GM12872 (cell line): ENCODE results near the gene PDSS1.

ENCODE experiments used
- CTCF ChIP-seq: IDR thresholded peaks from 3 replicates; pipeline ENCODE4 v1.5.1; 2011; ENCODE audit warnings: low read depth, mild to moderate bottlenecking, low read length, moderate library complexity; ENCODE audit not compliant: insufficient read depth

Gene PDSS1, protein sequence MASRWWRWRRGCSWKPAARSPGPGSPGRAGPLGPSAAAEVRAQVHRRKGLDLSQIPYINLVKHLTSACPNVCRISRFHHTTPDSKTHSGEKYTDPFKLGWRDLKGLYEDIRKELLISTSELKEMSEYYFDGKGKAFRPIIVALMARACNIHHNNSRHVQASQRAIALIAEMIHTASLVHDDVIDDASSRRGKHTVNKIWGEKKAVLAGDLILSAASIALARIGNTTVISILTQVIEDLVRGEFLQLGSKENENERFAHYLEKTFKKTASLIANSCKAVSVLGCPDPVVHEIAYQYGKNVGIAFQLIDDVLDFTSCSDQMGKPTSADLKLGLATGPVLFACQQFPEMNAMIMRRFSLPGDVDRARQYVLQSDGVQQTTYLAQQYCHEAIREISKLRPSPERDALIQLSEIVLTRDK

DNA sequence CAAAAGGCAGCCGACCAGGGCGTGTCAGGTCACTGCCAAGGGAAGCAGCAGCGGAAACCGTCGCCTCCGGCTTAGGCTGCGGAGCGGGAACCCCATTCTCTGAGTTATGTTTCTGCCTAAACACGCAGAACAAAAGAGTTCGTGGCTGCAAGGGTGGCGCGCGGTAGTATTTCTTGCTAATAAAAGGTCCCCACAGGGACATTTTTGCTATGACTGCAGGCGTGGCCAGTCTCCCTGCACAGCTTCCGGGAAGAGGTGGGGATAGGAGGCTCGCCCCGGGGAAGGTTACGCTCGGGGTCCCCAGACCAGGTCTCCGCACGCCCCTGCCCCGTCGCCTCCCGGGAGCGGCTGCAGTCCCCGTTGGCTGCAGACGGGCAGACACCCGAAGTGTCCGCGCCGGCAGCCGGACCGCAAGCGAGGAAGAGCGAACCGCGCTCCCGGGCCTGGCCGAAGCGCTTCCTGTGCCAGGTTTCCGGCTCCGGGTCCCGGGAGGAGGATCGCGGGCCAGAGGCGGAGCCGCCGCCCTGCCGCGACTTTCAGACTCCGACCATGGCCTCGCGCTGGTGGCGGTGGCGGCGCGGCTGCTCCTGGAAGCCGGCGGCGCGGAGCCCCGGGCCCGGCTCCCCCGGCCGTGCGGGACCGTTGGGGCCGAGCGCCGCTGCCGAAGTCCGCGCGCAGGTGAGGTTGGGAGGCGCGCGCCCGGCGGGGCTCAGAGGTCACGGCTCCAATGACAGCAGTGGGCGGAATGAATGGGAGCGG is at the start of gene PDSS1:
TSS of gene PDSS1 (plus strand) at position 539 of the 759 bp plus-strand sequence. CDS start at position 550, 11 bp downstream.
- no peak for TF ChIP-seq CTCF

DNA sequence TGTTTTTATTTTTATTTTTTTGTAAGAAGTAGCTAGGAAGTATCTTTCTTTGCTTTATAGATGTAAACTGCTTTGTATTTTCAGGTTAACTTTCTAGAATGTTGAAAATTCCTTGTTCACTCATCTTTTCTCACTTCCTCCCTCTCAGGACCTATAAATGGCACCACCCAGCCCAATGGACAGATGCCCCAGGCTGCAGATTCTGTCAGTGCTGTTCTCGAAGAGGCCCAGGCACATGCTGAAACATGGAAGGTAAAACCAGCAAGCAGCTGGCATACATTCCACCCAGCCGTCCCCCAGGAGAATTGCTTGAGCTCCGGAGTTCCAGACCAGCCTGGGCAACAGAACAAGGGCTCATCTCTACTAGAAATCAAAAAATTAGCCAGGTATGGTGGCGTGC is 47.1 kb upstream of the PDSS1 start:
- TF ChIP-seq CTCF, result no peak

DNA sequence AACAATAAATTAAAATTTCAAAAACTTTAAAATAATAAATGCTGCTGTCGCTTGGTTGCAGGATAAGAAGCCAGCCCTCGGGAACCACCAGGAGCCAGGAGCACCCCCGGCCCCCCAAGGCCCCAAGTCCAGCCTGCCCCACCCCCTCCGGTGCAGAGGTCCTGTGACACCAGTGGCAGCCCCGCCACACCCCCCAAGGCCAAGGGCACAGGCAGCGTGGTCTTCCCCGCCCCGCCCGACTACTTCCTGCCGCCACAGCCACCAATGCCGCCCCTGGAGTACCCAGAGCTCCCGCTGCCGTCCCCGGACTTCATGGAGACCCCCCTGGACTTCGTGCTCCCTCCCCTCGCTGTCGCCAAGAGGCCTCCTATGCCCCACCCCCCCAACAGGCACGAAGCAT is 44.5 kb upstream of the PDSS1 start:
- TF ChIP-seq CTCF, result no peak

- no peak for TF ChIP-seq CTCF
These were observed 41.8 kb upstream of the PDSS1 start for GRCh38 chr10:26655746-26656145.

DNA sequence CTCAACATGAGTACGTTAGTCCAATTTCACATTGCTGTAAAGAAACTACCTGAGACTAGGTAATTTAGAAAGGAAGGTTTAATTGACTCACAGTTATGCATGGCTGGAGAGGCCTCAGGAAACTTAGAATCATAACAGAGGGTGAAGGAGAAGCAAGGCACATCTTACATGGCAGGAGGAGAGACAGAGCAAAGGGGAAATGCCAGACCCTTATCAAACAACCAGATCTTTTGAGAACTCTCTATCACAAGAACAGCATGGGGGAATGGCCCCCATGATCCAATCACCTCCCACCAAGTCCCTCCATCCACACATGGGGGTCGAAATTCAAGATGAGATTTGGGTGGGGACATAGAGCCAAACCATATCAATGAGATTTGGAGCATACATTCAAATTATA is 34.6 kb upstream of the PDSS1 start:
- no peak for TF ChIP-seq CTCF

GRCh38 chr10:26665080-26666048 is 32.1 kb upstream of the PDSS1 start:
- TF ChIP-seq CTCF, result no peak
